ENCODE results near the gene USH2A.

GRCh38 chr1:216323344-216323743 lies 99.9 kb downstream of the USH2A start:
- TF ChIP-seq CTCF (IDR thresholded peaks at IDR 0.05) (no peak), POLR2A (IDR thresholded peaks at IDR 0.05) (no peak)
